HepG2 (cell line): ENCODE data around the gene ZP2. TPM values are rescaled to one million over a fixed set of nuclear protein-coding genes. Genes with fewer than 3 reads are reported as not detected.
A peak's percentile ranks its signal among the peaks of the same experiment; 100 is the strongest.

Experiments used
- AFF4 ChIP-seq: sonication (generic); formaldehyde crosslinking; IDR thresholded peaks from 2 replicates; pipeline ENCODE4 v1.4.0; 2020; ENCODE audit warnings: missing genetic modification reagents
- ATF1 ChIP-seq: IDR thresholded peaks from 2 replicates; pipeline ENCODE4 v1.6.1; 2016; ENCODE audit warnings: mild to moderate bottlenecking, control low read depth
- CBX5 ChIP-seq: sonication (generic); formaldehyde crosslinking; IDR thresholded peaks from 2 replicates; pipeline ENCODE4 v1.4.0; 2020; ENCODE audit warnings: missing genetic modification reagents, borderline replicate concordance
- DNMT3B ChIP-seq: conservative IDR thresholded peaks from 2 replicates; pipeline ENCODE4 v1.6.1; 2016; ENCODE audit warnings: missing biosample characterization, control low read depth
- EED ChIP-seq: sonication (generic); formaldehyde crosslinking; IDR thresholded peaks from 2 replicates; pipeline ENCODE4 v1.5.0; 2020; ENCODE audit warnings: mild to moderate bottlenecking, missing genetic modification reagents
- ELK4 ChIP-seq: sonication (generic); formaldehyde crosslinking; IDR thresholded peaks from 2 replicates; pipeline ENCODE4 v1.9.0; 2021; ENCODE audit warnings: missing genetic modification reagents, borderline replicate concordance
- KDM5B ChIP-seq: sonication (generic); formaldehyde crosslinking; IDR thresholded peaks from 2 replicates; pipeline ENCODE4 v1.4.0; 2020; ENCODE audit warnings: missing genetic modification reagents, mild to moderate bottlenecking, borderline replicate concordance
- MAFF ChIP-seq: IDR thresholded peaks from 2 replicates; pipeline ENCODE4 v1.6.1; 2011; ENCODE audit warnings: low read depth, low read length, improper control_type of control experiment
- PAX8 ChIP-seq: sonication (generic); formaldehyde crosslinking; IDR thresholded peaks from 2 replicates; pipeline ENCODE4 v1.8.0; 2022; ENCODE audit warnings: mild to moderate bottlenecking, missing genetic modification reagents, borderline replicate concordance
- SAP130 ChIP-seq: IDR thresholded peaks from 2 replicates; pipeline ENCODE4 v1.6.1; 2016; ENCODE audit warnings: low read depth
- TRAFD1 ChIP-seq: sonication (generic); formaldehyde crosslinking; IDR thresholded peaks from 2 replicates; pipeline ENCODE4 v1.5.1; 2020; ENCODE audit warnings: missing genetic modification reagents, mild to moderate bottlenecking, borderline replicate concordance
- ZBTB34 ChIP-seq: sonication (generic); formaldehyde crosslinking; IDR thresholded peaks from 2 replicates; pipeline ENCODE4 v1.8.0; 2022; ENCODE audit warnings: mild to moderate bottlenecking, missing genetic modification reagents
- ZFP36L2 ChIP-seq: sonication (generic); formaldehyde crosslinking; IDR thresholded peaks from 2 replicates; pipeline ENCODE4 v1.4.0; 2020; ENCODE audit warnings: missing genetic modification reagents
- ZFX ChIP-seq: sonication (generic); formaldehyde crosslinking; IDR thresholded peaks from 2 replicates; pipeline ENCODE4 v1.4.0; 2020; ENCODE audit warnings: mild to moderate bottlenecking, low read depth, missing genetic modification reagents, moderate library complexity
- ZFY ChIP-seq: sonication (generic); formaldehyde crosslinking; IDR thresholded peaks from 2 replicates; pipeline ENCODE4 v1.4.0; 2020; ENCODE audit warnings: missing genetic modification reagents
- ZMAT3 ChIP-seq: sonication (generic); formaldehyde crosslinking; conservative IDR thresholded peaks from 2 replicates; pipeline ENCODE4 v1.7.0; 2021; ENCODE audit warnings: missing genetic modification reagents
- ZNF335 ChIP-seq: sonication (generic); formaldehyde crosslinking; IDR thresholded peaks from 2 replicates; pipeline ENCODE4 v1.4.0; 2020; ENCODE audit warnings: missing genetic modification reagents
- ZNF451 ChIP-seq: sonication (generic); formaldehyde crosslinking; IDR thresholded peaks from 2 replicates; pipeline ENCODE4 v1.5.0; 2020; ENCODE audit warnings: mild to moderate bottlenecking, missing genetic modification reagents
- ZNF510 ChIP-seq: sonication (generic); formaldehyde crosslinking; IDR thresholded peaks from 2 replicates; pipeline ENCODE4 v1.4.0; 2020; ENCODE audit warnings: low read depth, mild to moderate bottlenecking, missing genetic modification reagents
- ZNF605 ChIP-seq: sonication (generic); formaldehyde crosslinking; IDR thresholded peaks from 2 replicates; pipeline ENCODE4 v1.8.0; 2022; ENCODE audit warnings: mild to moderate bottlenecking, missing genetic modification reagents
- ZNF713 ChIP-seq: sonication (generic); formaldehyde crosslinking; IDR thresholded peaks from 2 replicates; pipeline ENCODE4 v1.4.0; 2020; ENCODE audit warnings: mild to moderate bottlenecking, missing genetic modification reagents
- polyA plus RNA-seq, 8 experiments: library from polyadenylated mRNA; depleted of rRNA in 3 of 8; stranded (reverse) in 7 of 8; unstranded in 1 of 8; fragments of >200 nt; fragmentation: Illumina TruSeq in 4 of 8; extraction: Trizol in 4 of 8; gene quantifications; 2 replicates each; pipeline versions ENCODE4 v1.2.1 to v1.2.3, GENCODE V29; 2011 to 2016; ENCODE audit warnings: low read depth in 4 of 8, missing spikeins in 1 of 8, mixed read lengths in 1 of 8; ENCODE audit not compliant: insufficient read depth in 1 of 8
- total RNA-seq, 5 experiments: library from RNA; depleted of rRNA; stranded (reverse); fragments of >200 nt; fragmentation: Illumina TruSeq; extraction: Trizol; gene quantifications; 2 replicates each; pipeline ENCODE4 v1.2.3, GENCODE V29; 2016; ENCODE audit warnings: low read depth in 1 of 5

Gene ZP2
- total and polyA plus RNA-seq, 2 of the 13 experiments (the other 11 are each of a cell fraction or from before 2014, with no cell fraction given), result not detected

- TF ChIP-seq ELK4 (CRISPR knock-in tag) (no peak), ZNF335 (0 out of 2 replicates have a peak, but pooled peaks have one; percentile 19), ZFP36L2 (CRISPR knock-in tag) (no peak), ZNF510 (no peak), ATF1 (CRISPR knock-in tag) (no peak), ZBTB34 (CRISPR knock-in tag) (peak; percentile 56; the same call in 1 of the 2 replicates), CBX5 (CRISPR knock-in tag) (0 out of 2 replicates have a peak, but pooled peaks have one; percentile 12), SAP130 (peak; percentile 82), ZNF605 (CRISPR knock-in tag) (peak; percentile 70), KDM5B (peak; percentile 79; the same call in 1 of the 2 replicates), PAX8 (peak; percentile 29; the same call in 1 of the 2 replicates), ZFX (CRISPR knock-in tag) (peak; percentile 55), DNMT3B (CRISPR knock-in tag) (0 out of 2 replicates have a peak, but pooled peaks have one; percentile 44), AFF4 (CRISPR knock-in tag) (no peak), MAFF (no peak), TRAFD1 (CRISPR knock-in tag) (no peak), EED (CRISPR knock-in tag) (no peak), ZFY (peak; percentile 20; the same call in 1 of the 2 replicates), ZNF451 (0 out of 2 replicates have a peak, but pooled peaks have one; percentile 23), ZMAT3 (CRISPR knock-in tag) (no peak), ZNF713 (CRISPR knock-in tag) (no peak)
Observed at GRCh38 chr16:21158208-21159110, 52.9 kb downstream of the ZP2 start, which contains the start of gene LDAF1 (continued).
